ENCODE data around the gene SIGLEC12. TPM values are rescaled to one million over a fixed set of nuclear protein-coding genes. Genes with fewer than 3 reads are reported as not detected.
A peak's percentile ranks its signal among the peaks of the same experiment; 100 is the strongest.

The SIGLEC12 gene
- total RNA-seq, 1 experiment from 2014 or later, result not detected

DNA sequence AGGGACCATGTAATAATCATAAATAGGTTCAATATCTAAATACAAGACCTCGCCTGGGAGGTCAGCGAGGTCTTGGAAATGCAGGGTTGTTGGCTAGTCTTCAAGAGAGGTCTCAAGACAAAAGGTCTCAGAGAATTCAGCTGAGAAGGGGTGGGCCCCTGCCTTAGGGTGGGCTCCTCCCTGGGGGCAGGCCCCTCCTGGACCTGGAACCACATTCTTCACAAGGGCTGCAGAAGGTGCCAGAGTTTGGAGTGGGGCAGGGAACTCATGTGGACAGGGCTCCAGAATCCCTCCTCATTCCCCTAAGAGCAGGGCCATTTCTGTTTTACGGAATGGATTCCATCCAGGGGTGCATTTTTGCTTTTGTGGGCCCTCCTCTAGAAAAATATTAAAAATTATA is 13.1 kb downstream of the SIGLEC12 start:
- Mint-ChIP-seq H3K4me3 (ENCODE audit: unreplicated experiment) (no peak overlapping the region), H3K4me1 (ENCODE audit: low read depth, unreplicated experiment) (no peaks in the 10 kb centered on the region), H3K27ac (ENCODE audit: unreplicated experiment) (no peak overlapping the region), H3K9me3 (ENCODE audit: unreplicated experiment) (peaks cover 10% of the 10 kb centered on the region), H3K27me3 (ENCODE audit: insufficient read depth, unreplicated experiment) (peaks cover 6% of the 10 kb centered on the region), H3K36me3 (ENCODE audit: insufficient read depth, unreplicated experiment) (no peaks in the 10 kb centered on the region)
- ChIA-PET CTCF (no interaction called here), POLR2A (no interaction called here)
- intact Hi-C loops (cut with micrococcal nuclease; ENCODE audit: unreplicated experiment), result no loop called here
- BruUV-seq (replicated peaks), result no TSS peak
- no peak for DNase-seq
- TF ChIP-seq, protein P1, sequence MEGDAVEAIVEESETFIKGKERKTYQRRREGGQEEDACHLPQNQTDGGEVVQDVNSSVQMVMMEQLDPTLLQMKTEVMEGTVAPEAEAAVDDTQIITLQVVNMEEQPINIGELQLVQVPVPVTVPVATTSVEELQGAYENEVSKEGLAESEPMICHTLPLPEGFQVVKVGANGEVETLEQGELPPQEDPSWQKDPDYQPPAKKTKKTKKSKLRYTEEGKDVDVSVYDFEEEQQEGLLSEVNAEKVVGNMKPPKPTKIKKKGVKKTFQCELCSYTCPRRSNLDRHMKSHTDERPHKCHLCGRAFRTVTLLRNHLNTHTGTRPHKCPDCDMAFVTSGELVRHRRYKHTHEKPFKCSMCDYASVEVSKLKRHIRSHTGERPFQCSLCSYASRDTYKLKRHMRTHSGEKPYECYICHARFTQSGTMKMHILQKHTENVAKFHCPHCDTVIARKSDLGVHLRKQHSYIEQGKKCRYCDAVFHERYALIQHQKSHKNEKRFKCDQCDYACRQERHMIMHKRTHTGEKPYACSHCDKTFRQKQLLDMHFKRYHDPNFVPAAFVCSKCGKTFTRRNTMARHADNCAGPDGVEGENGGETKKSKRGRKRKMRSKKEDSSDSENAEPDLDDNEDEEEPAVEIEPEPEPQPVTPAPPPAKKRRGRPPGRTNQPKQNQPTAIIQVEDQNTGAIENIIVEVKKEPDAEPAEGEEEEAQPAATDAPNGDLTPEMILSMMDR (IDR thresholded peaks at IDR 0.05; ENCODE audit: insufficient read depth in 1 of 2, low read depth in 1 of 2, low read length in 1 of 2, severe bottlenecking in 1 of 2, unreplicated experiment in 1 of 2), result no peak
- H3K4me3 ChIP-seq (ENCODE audit: low read depth, low read length), result no peak overlapping the region
- no peaks in the 10 kb centered on the region for H3K9me3 ChIP-seq
- H3K27me3 ChIP-seq (replicated peaks; ENCODE audit: control insufficient read depth, insufficient read depth, low read length), result no peaks in the 10 kb centered on the region
- H3K4me1 ChIP-seq, result no peaks in the 10 kb centered on the region
- H3K36me3 ChIP-seq (ENCODE audit: control insufficient read depth, insufficient read depth, low read length), result no peaks in the 10 kb centered on the region

DNA sequence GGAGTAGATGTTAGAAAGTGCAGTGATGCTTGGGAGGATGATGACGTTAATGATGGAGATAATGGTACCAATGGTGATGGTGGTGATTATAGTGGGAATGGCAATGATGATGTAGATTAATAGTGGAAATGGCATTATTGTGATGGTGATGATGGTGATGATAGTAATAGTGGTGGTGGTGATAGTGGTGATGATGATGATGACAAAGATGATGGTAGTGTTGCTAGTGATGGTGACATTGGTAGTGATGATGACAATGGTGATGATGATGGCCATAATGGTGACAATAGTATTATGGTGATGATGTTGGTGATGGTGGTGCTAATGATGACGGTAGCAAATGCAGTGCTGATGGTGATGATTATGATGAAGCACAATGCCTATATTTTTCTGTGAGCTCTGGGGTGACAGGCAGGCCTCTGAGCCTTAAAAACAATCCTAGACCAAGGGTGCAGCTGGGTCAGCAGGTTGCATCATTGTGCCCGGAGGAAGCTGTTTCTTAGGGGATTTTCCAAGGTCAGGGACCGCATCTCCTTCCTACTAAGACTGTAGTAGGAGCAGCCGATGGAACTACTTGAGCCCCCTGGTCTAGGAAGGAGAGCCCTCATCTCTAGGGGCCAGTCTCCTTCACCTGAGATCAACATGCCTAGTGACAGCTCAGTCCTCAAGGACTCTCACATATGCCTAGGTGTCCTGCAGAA is 15.5 kb downstream of the SIGLEC12 start:
- POLR2A ChIA-PET, result no interaction called here
- H3K27me3 ChIP-seq (replicated peaks; ENCODE audit: control insufficient read depth, insufficient read depth, low read length), result no peaks in the 10 kb centered on the region

DNA sequence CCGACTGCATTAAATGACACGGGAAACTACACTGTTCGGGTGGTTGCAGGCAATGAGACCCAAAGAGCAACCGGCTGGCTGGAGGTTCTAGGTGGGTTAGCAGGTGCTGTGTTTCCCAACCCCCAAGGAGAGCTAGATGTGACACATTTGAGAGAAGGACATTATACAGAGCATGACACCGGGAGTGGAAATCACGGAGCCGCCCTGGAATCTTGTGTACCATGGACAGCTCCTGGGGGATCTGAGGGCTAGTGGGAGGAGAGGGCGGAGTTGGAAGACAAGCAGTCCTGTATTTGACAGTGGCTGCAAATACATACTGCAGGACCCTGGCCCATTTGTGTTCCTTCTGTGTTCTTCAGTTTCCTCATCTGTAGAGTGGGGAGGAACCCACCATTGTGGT is 21.0 kb downstream of the SIGLEC12 start:
- Histone ChIP-seq H3K36me3 (ENCODE audit: control insufficient read depth, insufficient read depth, low read length) (no peaks in the 10 kb centered on the region), H3K9me3 (0 out of 2 replicates have a peak, but pooled peaks cover 3% of the 10 kb centered on the region), H3K4me3 (ENCODE audit: low read depth, low read length) (no peak overlapping the region), H3K27me3 (replicated peaks; ENCODE audit: control insufficient read depth, insufficient read depth, low read length) (no peaks in the 10 kb centered on the region), H3K4me1 (peaks cover 2% of the 10 kb centered on the region)
- Mint-ChIP-seq H3K36me3 (ENCODE audit: insufficient read depth, unreplicated experiment) (no peaks in the 10 kb centered on the region), H3K4me1 (ENCODE audit: low read depth, unreplicated experiment) (peaks cover 10% of the 10 kb centered on the region), H3K9me3 (ENCODE audit: unreplicated experiment) (peaks cover 12% of the 10 kb centered on the region), H3K4me3 (ENCODE audit: unreplicated experiment) (no peak overlapping the region), H3K27me3 (ENCODE audit: insufficient read depth, unreplicated experiment) (no peaks in the 10 kb centered on the region), H3K27ac (ENCODE audit: unreplicated experiment) (no peak overlapping the region)
- BruUV-seq (replicated peaks), result no TSS peak
- ChIA-PET POLR2A (no interaction called here), CTCF (no interaction called here)
- intact Hi-C loops (cut with micrococcal nuclease; ENCODE audit: unreplicated experiment), result no loop called here
- TF ChIP-seq, protein P1 (IDR thresholded peaks at IDR 0.05; ENCODE audit: insufficient read depth in 1 of 2, low read depth in 1 of 2, low read length in 1 of 2, severe bottlenecking in 1 of 2, unreplicated experiment in 1 of 2), result no peak
- DNase-seq, result peak; percentile 61 to 70

More for the DNA sequence above, 15.5 kb downstream of the SIGLEC12 start:
- peaks cover 10% of the 10 kb centered on the region for H3K9me3 Mint-ChIP-seq (ENCODE audit: unreplicated experiment)
- intact Hi-C loops (cut with micrococcal nuclease; ENCODE audit: unreplicated experiment), result no loop called here
- TF ChIP-seq, protein P1 (IDR thresholded peaks at IDR 0.05; ENCODE audit: insufficient read depth in 1 of 2, low read depth in 1 of 2, low read length in 1 of 2, severe bottlenecking in 1 of 2, unreplicated experiment in 1 of 2), result no peak
- no peak for DNase-seq
- no peaks in the 10 kb centered on the region for H3K4me1 ChIP-seq
- no peak overlapping the region for H3K27ac Mint-ChIP-seq (ENCODE audit: unreplicated experiment)
- H3K36me3 Mint-ChIP-seq (ENCODE audit: insufficient read depth, unreplicated experiment), result no peaks in the 10 kb centered on the region
- peaks cover 3% of the 10 kb centered on the region for H3K27me3 Mint-ChIP-seq (ENCODE audit: insufficient read depth, unreplicated experiment)
- H3K4me3 Mint-ChIP-seq (ENCODE audit: unreplicated experiment), result no peak overlapping the region
- no peak overlapping the region for H3K4me3 ChIP-seq (ENCODE audit: low read depth, low read length)
- BruUV-seq (replicated peaks), result no TSS peak
- no peaks in the 10 kb centered on the region for H3K4me1 Mint-ChIP-seq (ENCODE audit: low read depth, unreplicated experiment)
- H3K9me3 ChIP-seq, result no peaks in the 10 kb centered on the region
- CTCF ChIA-PET, result no interaction called here
- H3K36me3 ChIP-seq (ENCODE audit: control insufficient read depth, insufficient read depth, low read length), result no peaks in the 10 kb centered on the region

Measured in Caco-2 (cell line).